Muscle of leg (tissue), 11 donors: ENCODE results near the gene VIPR1. TPM values are rescaled to one million over a fixed set of nuclear protein-coding genes. Genes with fewer than 3 reads are reported as not detected.
"Not testable (repeated sequence)": the region's sequence is repeated elsewhere in the genome, so short reads cannot be mapped to it uniquely, and the experiment has no call there.

Source experiments
- DNase-seq: peaks from one replicate; pipeline ENCODE4 v3.0.0; 2013
- H3K27ac ChIP-seq: one replicate; pipeline ENCODE4 v1.5.1; 2013; ENCODE audit warnings: mild to moderate bottlenecking, low read length, control low read depth
- H3K27me3 ChIP-seq: one replicate; pipeline ENCODE4 v1.6.1; 2013; ENCODE audit warnings: low read length; ENCODE audit not compliant: control insufficient read depth, insufficient read depth
- H3K36me3 ChIP-seq: one replicate; pipeline ENCODE4 v1.6.1; 2013; ENCODE audit warnings: low read length; ENCODE audit not compliant: control insufficient read depth, insufficient read depth
- H3K4me1 ChIP-seq: one replicate; pipeline ENCODE4 v1.6.1; 2013; ENCODE audit warnings: low read length; ENCODE audit not compliant: control insufficient read depth, insufficient read depth
- H3K4me3 ChIP-seq: one replicate; pipeline ENCODE4 v1.5.1; 2013; ENCODE audit warnings: low read length, control low read depth
- H3K9me3 ChIP-seq: replicated peaks from 2 replicates; pipeline ENCODE4 v1.6.1; 2013; ENCODE audit warnings: low read depth, low read length; ENCODE audit not compliant: control insufficient read depth
- WGBS: methylation state at CpG from one replicate; pipeline ENCODE4 v1.1.5; 2013; ENCODE audit warnings: missing lambda C conversion rate; ENCODE audit not compliant: insufficient coverage; 5-methylcytosine and 5-hydroxymethylcytosine counted together
- polyA plus RNA-seq, 8 donors: library from polyadenylated mRNA; unstranded; fragments of 120-200 nt; gene quantifications; one replicate each; pipeline versions ENCODE4 v1.2.1 to v1.2.3, GENCODE V29; 2013; ENCODE audit warnings: inconsistent platforms in 1 of 8, low replicate concordance in 1 of 8; ENCODE audit not compliant: insufficient read length in 8 of 8, insufficient read depth in 1 of 8
- total RNA-seq: library from RNA; stranded (reverse); fragments of 120-200 nt; gene quantifications from one replicate; pipeline ENCODE4 v1.2.4, GENCODE V29; 2013

The VIPR1 gene
- total and polyA plus RNA-seq, 9 donors, result 0.52 to 4.1 (median 1.2) TPM

- H3K27ac ChIP-seq, result no peak overlapping the region
- DNase-seq, result no peak
- peaks cover 3% of the 10 kb centered on the region for H3K9me3 ChIP-seq
- H3K36me3 ChIP-seq, result peaks cover 39% of the 10 kb centered on the region
- no CpG with 5 or more reads among the region's 2 CpGs for WGBS
- no peaks in the 10 kb centered on the region for H3K4me1 ChIP-seq
- no peaks in the 10 kb centered on the region for H3K27me3 ChIP-seq
- no peak overlapping the region for H3K4me3 ChIP-seq
Measured at GRCh38 chr3:42569593-42570142, 67.2 kb downstream of the VIPR1 start.

GRCh38 chr3:42572278-42572677, 69.8 kb downstream of the VIPR1 start:
- Histone ChIP-seq H3K27ac (no peak overlapping the region), H3K36me3 (peaks cover 20% of the 10 kb centered on the region), H3K9me3 (peaks cover 9% of the 10 kb centered on the region), H3K4me1 (no peaks in the 10 kb centered on the region), H3K4me3 (no peak overlapping the region), H3K27me3 (no peaks in the 10 kb centered on the region)
- DNase-seq, result no peak
- WGBS, result no CpG with 5 or more reads among the region's 3 CpGs

DNA sequence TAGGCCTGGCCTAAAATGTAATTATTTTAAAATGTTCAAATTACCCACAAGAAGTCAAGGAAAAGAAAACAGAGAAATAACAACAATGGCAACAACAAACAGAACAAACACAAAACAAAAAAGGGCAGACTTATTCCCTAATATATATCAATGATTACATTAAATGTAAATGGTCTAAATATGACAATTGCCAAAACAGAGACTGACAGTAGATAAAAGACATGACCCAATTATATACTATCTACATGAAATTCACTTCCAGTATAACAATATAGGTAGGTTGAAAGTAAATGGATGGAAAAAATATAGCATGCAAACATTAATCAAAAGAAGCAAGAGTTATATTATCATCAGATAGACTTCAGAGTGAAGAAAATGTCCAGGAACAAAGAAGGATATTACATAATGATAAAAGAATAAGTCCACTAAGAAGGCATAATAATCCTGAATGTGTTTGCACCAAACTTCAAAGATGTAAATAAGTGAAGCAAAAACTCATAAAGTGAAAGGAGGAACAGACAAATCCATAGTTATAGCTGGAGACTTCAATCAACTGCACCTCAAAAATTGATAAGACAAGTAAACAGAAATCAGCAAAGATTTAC, 72.8 kb downstream of the VIPR1 start:
- DNase-seq, result no peak
- Histone ChIP-seq H3K27ac (no peak overlapping the region), H3K9me3 (peaks cover 9% of the 10 kb centered on the region), H3K4me3 (no peak overlapping the region), H3K27me3 (no peaks in the 10 kb centered on the region), H3K36me3 (peaks cover 10% of the 10 kb centered on the region), H3K4me1 (no peaks in the 10 kb centered on the region)

DNA sequence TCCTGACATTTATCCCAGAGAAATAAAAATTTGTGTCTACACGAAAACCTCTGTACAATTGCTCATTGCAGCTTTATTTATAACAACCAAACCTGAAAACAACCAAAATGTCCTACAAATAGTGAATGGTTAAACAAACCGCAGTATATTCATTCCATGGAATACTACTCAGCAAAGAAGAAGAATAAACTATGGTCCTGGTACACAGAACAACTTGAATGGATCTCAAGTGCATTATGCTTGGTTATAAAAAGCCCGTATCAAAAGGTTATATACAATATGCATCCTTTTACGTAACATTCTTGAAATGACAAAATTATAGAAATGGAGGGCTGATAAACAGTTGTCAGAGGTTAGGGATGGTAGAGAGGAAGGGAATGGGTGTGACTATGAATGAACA, 75.6 kb downstream of the VIPR1 start:
- H3K27me3 ChIP-seq, result no peaks in the 10 kb centered on the region
- peaks cover 7% of the 10 kb centered on the region for H3K36me3 ChIP-seq
- WGBS, result no CpG with 5 or more reads among the region's 4 CpGs
- H3K4me1 ChIP-seq, result peaks cover 5% of the 10 kb centered on the region
- no peak overlapping the region for H3K4me3 ChIP-seq
- no peak for DNase-seq
- H3K27ac ChIP-seq, result no peak overlapping the region
- peaks cover 9% of the 10 kb centered on the region for H3K9me3 ChIP-seq

DNA sequence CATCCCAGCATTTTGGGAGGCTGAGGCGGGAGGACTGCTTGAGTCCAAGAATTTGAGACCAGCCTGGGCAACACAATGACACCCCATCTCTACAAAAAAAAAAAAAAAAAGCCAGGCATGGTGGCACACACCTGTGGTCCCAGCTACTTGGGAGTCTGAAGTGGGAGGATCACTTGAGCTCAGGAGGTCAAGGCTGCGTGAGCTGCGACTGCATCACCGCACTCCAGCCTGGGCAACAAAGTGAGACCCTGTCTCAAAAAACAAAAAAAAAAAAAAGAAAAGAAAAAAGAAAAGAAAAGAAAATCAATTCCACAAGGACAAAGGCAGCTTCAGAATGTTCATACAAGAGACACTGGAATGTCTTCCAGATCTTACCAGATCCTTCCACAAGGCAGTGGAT, 76.9 kb downstream of the VIPR1 start:
- not testable (repeated sequence) for H3K4me3 ChIP-seq, H3K27me3 ChIP-seq, H3K4me1 ChIP-seq, H3K36me3 ChIP-seq, H3K9me3 ChIP-seq, H3K27ac ChIP-seq, DNase-seq
- WGBS, result no CpG with 5 or more reads among the region's 4 CpGs

DNA sequence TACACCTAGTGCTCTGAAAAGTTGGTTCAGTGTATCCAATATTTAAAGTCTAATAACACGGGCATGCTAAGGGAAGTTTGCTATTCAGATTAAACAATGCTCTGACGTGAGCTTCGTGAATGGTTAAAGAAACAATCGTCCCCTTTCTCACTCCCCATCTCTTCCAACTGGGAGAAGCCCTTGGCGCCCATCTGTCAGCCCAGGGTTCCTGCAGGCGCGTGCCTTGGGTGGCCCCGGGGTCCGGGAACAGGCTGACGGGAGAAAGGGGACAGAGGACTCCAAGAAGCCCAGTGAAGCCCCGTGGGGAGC, 78.9 kb downstream of the VIPR1 start:
- H3K27me3 ChIP-seq, result no peaks in the 10 kb centered on the region
- peak overlapping the region; percentile 80 for H3K4me3 ChIP-seq
- H3K27ac ChIP-seq, result peak overlapping the region; percentile 18
- no peaks in the 10 kb centered on the region for H3K9me3 ChIP-seq
- 0% methylated on average over 6 of the region's 11 CpGs for WGBS
- DNase-seq, result no peak
- no peaks in the 10 kb centered on the region for H3K36me3 ChIP-seq
- peaks cover 5% of the 10 kb centered on the region for H3K4me1 ChIP-seq

GRCh38 chr3:42581709-42582473, 79.4 kb downstream of the VIPR1 start, which contains the start of gene SEC22C:
SEC22C (minus strand) TSS chr3:42581967; CDS start chr3:42569046, 12,921 bp downstream.
- Histone ChIP-seq H3K9me3 (no peaks in the 10 kb centered on the region), H3K27ac (peak within 1 kb of the TSS; percentile 84), H3K27me3 (no peaks in the 10 kb centered on the region), H3K36me3 (no peaks in the 10 kb centered on the region), H3K4me3 (peak within 1 kb of the TSS; percentile 80), H3K4me1 (peaks cover 5% of the 10 kb centered on the region)
- DNase-seq, result peak; percentile 97
- under 1% methylated on average over 61 of the region's 77 CpGs for WGBS

DNA sequence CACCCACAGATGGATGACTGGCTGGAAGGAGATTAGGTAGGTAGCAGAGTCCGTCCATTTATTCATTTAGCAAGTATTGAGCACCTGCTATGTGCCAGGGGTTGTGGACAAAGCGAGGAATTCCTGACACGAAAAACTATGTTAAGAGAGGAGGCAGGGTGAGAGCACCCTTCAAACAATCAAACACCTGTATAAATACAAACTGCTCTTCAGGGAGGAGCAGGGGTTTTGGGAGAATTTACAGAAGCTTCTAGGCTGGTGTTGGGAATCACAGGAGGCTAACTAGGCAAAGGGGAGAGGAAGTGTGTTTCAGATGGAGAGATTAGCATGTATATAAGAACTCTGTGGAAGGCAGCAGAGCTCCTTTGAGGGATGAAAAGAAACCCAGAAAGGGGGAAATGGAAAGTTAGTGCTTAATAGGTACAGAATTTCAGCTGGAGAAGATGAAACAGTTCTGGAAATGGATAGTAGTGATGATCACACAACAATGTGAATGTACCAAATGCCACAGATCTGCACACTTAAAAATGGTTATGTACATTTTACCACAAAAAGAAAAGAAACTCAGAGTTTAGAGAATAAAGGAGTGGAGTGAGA, 80.1 kb downstream of the VIPR1 start:
- peak overlapping the region; percentile 84 for H3K27ac ChIP-seq
- H3K4me1 ChIP-seq, result peaks cover 5% of the 10 kb centered on the region
- DNase-seq, result no peak
- no peaks in the 10 kb centered on the region for H3K9me3 ChIP-seq
- H3K36me3 ChIP-seq, result no peaks in the 10 kb centered on the region
- peak overlapping the region; percentile 80 for H3K4me3 ChIP-seq
- no peaks in the 10 kb centered on the region for H3K27me3 ChIP-seq
- WGBS, result no CpG with 5 or more reads among the region's 3 CpGs
